Effector CD8-positive, alpha-beta T cell (primary cell): ENCODE data around the gene PHRF1.

Experiments used
- DNase-seq: peaks from one replicate; lab custom pipeline; 2025; lab: John Stamatoyannopoulos, UW

Gene PHRF1

DNA sequence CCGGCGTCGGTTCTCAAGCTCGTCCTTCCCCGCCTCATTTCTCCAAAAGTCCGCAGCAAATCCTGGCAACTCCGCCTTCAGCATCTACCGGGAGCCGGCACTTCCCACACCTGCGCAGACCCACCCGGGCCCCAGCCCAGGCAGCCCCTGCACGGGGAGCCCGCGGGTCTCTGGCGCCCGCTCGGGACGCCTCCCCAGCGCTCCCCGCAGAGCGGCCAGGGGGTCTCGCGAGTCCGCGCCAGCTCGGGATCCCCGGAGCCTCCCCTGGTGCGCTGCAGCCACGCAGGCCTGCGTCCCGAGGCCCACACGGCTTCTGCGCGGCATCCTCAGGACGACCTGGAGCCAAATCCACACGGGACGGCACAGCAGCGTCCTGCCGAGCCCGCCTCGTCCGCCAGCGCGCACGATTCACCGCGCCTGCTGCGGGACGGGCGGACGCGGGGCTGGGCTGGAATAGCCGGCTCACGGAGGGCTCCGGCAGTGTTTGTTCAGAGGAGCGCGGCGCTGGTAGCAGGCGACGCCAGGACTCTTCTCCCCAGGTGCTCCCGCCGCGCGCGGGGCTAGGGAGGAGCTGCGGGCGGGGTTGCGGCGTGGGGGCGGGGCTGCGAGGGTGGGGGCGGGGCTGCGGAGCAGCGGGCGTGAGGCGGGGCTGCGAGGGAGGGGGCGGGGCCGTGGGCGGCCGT, 816 bp upstream of the PHRF1 start:
- DNase-seq, result peak; percentile 94

DNA sequence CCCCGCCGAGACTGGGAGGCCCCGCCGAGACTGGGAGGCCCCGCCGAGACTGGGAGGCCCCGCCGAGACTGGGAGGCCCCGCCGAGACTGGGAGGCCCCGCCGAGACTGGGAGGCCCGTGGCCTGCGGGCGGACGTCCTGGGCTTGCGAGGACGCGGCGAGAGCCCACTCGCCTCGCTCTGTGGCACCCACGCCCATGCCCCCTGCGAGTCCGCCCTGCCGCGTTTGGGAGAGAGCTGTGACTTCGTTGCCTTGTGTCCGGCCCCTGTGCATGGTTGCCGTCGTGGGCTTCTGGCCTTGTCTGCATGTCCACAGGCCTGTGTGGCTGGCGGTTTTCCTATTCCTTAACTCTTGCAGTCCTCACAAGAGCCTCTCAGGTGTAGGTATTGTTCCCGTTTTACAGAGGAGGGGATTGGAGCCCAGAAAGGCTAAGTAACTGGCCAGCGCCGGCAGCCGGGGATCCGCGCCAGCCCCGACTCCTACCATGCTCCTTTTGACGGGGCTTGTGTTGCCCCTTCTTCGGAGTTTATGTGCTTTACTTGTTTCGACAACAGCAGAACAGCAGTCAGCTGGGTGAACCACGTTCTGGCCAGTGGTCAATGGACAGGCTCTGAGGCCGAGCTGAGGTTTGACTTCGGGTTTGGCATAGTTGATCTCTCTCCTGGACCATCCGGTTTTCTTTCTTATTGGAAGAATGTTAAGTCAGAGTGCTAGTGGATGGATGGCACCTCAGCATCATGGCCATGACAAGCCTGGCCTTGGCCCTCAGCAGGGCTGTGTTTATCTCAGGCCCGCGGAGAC, 741 bp downstream of the PHRF1 start:
- DNase-seq, result no peak

DNA sequence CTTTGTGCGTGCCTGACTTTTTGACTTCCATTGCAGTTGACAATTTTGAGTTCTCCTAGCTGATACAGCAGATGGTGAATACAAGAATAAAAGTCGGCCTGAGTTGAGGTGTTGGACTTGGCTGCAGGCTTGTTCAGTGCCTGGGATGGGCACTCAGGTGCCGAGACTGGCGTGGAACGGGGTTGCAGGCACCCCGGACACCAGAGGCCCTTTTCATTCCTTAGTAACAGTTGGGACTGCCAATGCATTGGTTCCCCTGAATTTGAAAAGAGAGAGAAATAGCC, 1.3 kb downstream of the PHRF1 start:
- DNase-seq, result no peak

DNA sequence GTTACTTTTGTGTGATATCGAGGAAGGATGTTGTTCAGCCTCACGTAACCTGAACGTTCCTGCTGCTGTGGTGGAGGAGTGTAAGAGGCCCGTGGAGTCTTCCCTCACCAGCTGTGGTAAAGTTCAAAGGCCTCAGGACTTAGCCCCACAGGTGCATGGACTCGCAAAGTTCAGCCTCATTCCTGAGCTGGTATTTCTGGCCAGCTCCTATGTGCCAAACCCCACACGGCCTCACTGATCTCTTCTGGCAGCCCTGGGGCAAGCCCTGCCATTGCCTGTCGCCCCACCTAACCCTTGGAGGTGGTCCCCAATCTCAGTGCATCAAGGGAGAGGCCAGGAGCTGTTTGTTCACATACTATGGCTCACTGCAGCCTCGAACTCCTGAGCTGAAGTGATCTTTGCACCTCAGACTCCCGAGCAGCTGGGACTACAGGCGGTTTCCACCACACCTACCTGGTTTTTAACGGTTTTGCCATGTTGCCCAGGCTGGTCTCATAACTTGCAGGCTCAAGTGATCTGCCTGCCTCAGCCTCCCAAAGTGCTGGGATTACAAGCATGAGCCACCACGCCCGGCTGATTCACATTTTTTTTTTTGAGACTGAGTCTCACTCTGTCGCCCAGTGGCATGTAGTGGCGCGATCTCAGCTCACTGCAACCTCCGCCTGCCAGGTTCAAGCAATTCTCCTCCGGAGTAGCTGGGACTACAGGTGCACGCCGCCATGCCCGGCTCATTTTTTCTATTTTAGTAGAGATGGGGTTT, 2.2 kb downstream of the PHRF1 start:
- no peak for DNase-seq

DNA sequence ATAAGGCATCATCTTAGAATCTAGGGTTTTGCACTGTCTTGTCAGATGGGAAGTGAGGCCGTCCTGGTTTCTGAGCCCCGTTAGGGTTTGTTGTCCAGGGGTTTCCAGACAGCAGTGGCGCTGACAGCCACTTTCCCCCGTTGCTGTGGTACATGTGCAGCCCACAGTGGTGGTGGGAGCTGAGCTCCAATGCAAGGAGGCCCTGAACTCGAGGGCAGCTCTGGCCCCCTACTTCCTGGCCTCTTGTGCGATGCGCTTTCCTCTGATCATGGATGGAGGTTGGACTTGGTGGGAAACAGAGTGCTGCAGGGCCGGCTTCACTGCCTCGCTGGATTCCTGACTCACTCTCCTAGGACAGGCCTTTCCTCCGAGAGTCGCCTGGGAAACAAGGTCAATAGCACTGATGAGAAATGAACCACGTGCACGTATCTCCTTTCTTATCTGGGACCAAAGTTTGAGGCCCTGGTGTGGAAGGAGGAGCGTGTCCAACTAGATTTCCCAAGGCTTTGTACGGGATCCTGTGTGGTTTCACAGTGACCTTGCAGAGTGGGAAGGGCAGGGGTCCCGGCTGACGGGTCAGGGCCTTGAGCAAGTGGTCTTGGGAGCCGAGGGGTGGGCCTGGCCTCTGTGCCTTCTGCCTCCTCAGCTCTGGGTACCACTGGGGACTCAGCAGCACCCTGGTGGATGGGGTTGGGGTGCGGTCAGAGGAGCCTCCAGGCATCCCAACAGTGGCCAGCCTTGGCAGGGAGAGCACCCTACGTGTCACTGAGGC, 3.7 kb downstream of the PHRF1 start:
- DNase-seq, result no peak

DNA sequence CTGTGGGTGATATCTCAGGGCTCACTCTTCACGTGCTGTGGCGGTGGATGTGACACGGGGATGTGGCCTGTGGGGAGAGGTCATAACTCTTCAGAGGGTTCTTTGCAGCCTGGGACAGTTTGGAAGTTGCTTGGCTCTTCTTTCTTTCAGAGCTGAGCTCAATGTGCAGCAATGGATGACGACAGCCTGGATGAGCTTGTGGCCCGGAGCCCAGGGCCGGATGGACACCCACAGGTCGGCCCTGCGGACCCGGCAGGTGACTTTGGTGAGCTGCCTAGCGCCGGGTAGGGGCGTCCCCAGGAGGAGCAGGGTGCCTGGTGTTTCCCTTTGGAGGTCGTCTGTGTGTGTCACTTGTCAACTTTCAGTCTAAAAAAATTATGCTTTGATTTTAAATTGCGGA, 5.1 kb downstream of the PHRF1 start:
- DNase-seq, result no peak

DNA sequence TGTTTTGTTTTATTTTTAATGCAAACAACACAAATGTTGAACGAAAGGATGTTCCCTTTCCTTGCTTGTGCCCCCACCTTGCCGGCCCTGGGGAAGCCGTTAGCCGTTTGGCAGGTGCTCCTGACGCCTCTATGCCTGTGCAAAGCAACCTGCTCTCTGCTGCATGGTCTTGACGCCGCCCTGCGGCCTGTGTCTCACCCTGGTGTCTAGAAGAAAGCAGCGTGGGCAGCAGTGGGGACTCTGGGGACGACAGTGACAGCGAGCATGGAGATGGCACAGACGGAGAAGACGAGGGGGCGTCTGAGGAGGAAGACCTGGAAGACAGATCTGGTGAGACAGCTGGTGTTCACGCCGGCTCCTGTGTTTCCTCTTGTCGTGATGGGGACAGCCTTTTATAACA, 5.5 kb downstream of the PHRF1 start:
- no peak for DNase-seq

DNA sequence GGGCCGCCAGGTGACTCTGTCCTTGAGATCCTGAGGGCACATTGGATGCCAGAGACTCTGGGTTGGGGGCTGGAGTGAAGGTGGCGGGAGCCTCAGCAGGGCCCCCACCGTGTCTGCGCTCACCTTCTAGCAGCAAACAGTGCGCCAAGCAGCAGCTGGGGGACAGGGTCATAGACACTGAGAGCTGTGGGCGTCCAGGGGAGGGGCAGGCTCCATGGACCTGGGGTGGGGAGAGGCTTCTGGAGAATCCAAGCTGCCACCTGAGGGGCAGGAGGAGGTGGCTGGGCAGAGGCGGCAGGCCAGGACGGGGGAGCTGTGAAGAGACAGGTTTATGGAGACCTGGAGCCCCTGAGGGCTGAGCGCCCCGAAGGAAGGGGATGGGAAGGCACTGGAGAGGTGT, 8.0 kb downstream of the PHRF1 start:
- no peak for DNase-seq

DNA sequence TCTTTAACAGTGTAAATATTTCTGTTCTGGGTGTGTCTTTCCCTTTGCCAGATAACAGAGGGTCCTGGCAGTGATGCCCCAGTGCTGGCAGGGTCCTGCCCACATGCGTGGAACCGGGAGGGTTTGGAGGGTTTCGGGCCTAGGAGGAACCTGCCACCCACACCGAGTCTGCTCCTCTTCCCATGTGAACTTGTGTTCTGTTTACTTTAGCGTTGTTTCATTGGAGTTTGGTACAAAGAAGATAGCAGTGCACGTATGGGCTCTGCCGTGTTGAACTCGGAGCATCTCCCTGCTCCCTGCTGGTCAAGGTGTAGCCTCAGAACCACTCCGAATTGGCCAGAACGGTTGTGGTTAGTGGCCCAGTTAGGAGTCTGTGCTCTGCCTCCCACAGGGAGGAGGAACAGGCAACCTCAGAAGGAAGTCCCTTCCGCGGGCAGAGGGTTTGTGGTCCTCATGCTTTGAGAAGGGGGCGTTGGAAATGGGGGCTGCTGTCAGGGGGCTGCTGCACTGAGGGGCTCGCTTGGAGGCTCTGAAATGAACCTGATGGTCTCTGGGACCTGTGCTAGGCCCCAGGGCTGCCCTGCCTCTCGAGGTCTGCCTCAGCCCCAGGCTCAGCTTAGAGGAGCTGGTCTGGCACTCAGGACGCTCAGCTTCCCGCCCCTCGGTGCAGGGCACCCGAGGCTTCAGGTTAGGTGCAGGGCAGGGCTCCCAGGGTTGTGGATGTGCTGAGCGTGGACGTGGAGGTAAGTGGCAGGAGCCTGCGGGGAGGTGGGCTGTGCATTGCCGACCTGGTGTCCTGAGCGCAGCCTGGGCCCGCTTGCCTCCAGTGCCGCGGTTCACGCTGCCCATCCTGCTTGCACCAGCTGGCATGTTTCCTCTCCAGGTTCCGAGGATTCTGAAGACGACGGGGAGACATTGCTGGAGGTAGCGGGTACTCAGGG, 10.4 kb downstream of the PHRF1 start:
- DNase-seq, result no peak

DNA sequence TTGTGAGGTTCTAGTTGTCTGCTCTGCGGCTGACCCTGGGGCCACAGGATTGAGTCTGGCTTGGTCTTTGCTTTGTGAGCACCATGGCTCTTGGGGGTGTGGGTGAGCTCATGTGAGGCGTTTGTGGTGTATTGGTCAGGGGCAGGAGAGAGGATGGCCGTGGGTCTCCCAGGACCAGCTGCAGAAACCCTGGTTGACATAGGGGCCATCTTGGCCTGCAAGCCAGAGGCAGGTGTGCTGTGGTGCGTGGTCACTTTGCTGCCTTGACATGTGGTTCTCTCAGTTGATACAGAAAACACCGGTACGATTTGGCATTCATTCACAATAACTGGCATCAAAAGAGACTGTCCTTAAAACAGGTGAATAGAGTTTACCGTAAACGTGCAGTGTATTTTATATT, 11.3 kb downstream of the PHRF1 start:
- no peak for DNase-seq

DNA sequence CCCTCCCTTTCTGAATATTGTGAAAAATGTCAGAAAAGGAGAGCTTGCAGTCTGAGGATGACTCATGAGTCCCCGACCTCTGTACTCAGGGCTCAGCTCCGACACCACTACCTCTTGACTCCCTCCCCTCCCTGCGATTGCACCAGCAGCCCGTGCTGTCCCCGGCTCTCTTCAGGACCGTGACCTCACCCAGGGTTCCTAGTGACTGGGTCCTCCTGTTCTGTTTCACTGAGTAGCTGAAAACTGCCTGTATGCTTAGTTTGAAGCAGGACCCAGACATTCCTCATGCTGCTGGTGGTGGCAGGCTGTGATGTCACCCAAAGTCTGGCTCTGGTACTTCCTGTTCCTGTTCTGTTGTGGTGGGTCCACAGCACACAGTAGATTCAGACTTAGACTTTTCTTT, 11.7 kb downstream of the PHRF1 start:
- peak; percentile 44 for DNase-seq

DNA sequence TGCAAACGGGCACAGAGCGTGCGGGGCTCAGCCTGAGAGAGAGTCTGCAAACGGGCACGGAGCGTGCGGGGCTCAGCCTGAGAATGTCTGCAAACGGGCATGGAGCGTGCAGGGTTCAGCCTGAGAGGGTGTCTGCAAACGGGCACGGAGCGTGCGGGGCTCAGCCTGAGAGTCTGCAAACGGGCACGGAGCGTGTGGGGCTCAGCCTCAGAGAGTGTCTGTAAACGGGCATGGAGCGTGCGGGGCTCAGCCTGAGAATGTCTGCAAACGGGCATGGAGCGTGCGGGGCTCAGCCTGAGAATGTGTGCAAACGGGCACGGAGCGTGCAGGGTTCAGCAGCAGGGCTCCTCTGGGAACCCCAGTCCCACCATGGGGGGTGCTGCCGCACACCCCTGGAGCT, 13.5 kb downstream of the PHRF1 start:
- no peak for DNase-seq

DNA sequence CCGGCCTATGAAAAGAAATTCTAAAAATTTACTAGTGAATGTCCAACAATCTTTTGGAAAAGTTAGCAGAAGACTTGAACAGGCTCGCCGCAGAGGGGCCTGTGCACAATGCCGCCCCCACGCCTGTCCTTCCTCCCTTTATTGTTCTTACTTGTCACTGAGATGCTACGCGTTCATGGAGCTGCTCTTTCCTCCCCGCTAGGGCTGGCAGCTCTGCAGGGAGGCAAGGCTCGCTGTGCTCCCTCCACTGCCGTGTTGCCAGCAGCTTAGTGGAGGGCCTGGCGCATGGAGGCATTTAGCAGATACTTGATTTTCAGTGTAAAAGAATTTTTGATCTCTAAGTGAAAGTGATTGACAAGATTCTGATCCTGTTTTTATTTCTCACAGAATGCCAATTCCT, 14.7 kb downstream of the PHRF1 start:
- no peak for DNase-seq

DNA sequence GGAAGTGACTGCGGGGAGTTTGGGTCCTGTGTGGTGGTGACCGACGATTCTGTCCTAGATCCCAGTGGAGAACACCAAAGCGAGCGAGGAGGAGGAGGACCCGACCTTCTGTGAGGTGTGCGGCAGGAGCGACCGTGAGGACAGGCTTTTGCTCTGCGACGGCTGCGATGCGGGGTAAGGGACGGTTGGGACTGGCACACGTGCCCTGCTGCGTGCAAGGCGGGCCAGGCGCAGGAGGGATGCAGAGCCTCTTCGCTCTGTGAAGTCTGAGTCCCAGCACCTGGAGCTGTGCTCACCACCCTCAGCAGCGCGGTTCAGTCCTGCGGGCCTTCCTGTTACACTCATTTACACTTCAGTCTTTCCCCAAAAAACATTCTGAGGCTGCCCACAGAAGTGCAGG, 16.2 kb downstream of the PHRF1 start:
- DNase-seq, result no peak

DNA sequence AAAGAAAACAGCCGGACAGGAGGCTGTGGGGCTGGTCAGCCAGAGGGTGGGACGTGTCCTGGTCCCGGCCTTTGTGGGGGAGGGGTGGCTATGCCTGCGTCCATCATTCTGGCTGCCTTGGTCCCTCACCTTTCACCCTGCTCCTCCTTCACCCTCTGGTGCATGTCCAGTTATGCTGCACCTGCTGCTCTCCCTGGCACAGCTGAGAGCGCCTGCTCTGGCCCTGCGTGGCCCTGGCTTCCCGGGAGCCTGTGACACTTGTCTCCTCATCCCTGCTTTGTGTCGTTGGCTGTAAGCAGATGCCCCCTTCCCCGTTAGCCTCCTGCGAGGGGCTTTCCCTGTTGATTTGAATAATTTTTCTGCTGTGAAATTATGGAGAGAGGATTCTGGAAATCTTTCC, 16.6 kb downstream of the PHRF1 start:
- DNase-seq, result no peak

DNA sequence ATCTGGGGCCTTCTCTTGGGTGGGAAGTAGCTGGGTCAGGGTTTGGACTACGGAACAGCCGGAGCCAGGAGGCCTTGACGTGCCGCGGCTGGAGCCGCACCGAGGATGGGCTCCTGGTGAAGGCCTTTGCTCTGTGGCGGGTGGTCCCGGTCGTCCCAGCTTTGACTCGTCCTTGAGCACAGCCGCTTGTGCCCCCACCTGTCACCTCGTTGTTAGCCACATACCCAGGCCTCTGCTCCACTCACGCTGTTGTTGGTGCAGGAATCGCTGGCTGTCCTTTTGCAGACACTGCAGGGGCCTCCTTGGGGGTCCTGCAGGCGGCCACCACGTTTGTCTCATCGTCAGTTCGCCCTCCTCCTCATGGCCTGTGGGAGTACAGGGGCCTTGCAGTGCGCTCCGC, 17.1 kb downstream of the PHRF1 start:
- DNase-seq, result no peak

DNA sequence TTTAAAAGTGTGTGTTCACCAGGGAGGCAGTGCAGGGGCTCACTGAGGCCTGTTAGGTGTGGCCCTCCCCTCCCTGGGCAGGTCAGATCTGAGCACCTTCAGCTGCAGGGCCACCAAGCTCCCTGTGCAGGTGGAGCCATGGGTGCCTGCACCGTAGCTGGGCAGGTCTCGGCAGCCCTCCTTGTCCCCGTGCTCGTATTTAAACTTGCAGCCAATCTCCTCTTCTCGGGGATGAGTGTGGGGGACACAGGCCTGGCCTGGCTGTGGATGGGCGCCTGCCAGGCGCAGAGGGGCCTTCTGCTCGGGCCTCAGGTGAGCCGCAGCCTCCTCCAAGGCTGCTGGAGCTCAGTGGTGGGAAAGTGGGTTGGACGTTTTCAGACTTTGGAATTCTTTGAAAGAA, 19.1 kb downstream of the PHRF1 start:
- DNase-seq, result no peak

DNA sequence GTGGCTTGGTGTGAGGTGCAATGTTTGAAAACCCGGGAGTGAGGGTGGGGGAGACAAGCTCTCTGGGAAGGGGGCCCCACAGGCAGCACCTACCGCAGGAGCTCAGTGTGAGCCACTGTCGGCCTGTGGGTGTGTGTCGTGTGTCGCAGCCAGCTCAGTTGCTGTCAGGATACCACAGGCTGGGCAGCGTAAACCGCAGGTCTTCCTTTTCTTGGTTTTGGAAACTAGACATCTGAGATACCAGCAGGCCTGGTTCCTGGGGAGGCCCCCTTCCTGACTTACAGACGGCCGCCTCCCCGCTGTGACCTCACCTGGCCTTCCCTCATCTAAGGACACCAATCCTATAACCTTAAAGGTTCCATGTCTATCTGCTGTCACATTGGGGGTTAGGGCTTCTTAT, 20.1 kb downstream of the PHRF1 start:
- no peak for DNase-seq

DNA sequence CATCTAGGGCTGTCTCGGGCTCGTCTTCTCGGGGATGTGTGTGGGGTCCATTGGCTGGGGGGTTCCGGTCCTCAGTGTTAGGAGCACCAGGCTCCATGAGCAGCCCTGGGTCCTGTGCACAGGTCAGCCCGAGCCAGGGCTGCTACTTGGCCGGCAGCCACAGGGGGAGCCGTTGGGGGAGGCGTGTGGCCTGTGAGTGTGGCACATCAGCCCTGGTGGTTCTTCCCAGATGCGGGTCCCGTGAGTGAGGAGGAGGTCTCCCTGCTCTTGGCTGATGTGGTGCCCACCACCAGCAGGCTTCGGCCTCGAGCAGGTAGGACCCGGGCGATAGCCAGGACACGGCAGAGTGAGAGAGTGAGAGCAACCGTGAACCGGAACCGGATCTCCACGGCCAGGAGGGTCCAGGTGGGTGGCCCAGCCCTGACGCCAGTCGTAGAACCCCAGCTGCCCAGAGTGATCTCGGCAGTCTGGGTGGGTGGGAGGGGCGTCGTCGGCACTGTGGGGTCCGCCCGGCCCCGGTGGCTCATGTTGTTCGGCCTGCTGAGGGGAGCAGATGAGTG, 21.0 kb downstream of the PHRF1 start:
- no peak for DNase-seq

DNA sequence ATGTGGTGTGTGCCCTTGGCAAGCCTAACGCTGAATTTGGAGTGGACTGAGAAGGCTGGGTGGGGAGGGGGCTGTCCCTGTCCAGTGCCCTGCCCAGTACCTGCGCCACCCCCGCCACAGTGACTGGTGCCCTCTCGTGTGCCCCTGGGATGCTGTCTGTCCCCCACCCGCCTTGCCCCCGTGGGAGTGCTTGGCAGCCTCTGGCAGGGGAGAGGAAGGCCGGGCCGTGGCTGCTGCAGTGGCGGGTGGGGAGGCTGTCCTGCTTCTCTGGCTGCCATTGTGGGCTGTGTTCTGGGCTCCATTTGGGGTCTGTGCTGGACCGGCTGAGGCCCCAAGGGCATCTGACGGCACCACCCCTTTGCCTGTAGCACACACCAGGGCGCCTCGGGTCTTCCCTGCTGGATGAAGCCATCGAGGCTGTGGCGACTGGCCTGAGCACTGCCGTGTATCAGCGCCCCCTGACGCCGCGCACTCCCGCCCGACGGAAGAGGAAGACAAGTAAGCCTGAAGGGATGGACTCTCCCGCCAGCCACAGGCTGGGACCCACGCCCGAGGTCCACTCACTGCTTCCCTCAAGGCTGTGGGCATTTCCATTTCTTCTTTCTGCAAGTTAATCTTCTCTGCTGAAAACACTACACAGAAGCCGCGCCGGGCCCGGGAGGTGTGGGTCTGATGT, 21.9 kb downstream of the PHRF1 start:
- DNase-seq, result no peak
